Measurements from ENCODE around the gene NKX2-2. TPM values are rescaled to one million over a fixed set of nuclear protein-coding genes. Genes with fewer than 3 reads are reported as not detected.
A peak's percentile ranks its signal among the peaks of the same experiment; 100 is the strongest.

The NKX2-2 gene
- not detected for total RNA-seq

- DNase-seq (ENCODE audit: low spot score) = no peak
- peak within 1 kb of the TSS; percentile 9 to 39 for H3K4me3 ChIP-seq
- peaks cover 0 to 71% of the 10 kb centered on the region in 2 donors for H3K4me1 ChIP-seq
- H3K27me3 ChIP-seq = peaks cover 56 to 73% of the 10 kb centered on the region in 2 donors
- H3K27ac ChIP-seq = no peak within 1 kb of the TSS
- H3K9me3 ChIP-seq = no peaks in the 10 kb centered on the region
- no peaks in the 10 kb centered on the region for H3K36me3 ChIP-seq
- no peak for TF ChIP-seq CTCF (IDR thresholded peaks at IDR 0.05)
Measured at GRCh38 chr20:21513881-21514540, at the start of gene NKX2-2. TSS of gene NKX2-2 (minus strand) at chr20:21514064. CDS start at chr20:21513669, 395 bp downstream.

- H3K27me3 ChIP-seq = no peaks in the 10 kb centered on the region
- no peak overlapping the region for H3K4me3 ChIP-seq
- TF ChIP-seq CTCF (IDR thresholded peaks at IDR 0.05) = no peak
- DNase-seq (ENCODE audit: low spot score) = no peak
- H3K27ac ChIP-seq = no peak overlapping the region
- H3K9me3 ChIP-seq = peaks cover 0 to 6% of the 10 kb centered on the region in 2 donors
- no peaks in the 10 kb centered on the region for H3K36me3 ChIP-seq
- no peaks in the 10 kb centered on the region for H3K4me1 ChIP-seq
Measured at GRCh38 chr20:21562656-21563055, 48.8 kb upstream of the NKX2-2 start.

GRCh38 chr20:21559305-21559704, 45.4 kb upstream of the NKX2-2 start:
- no peaks in the 10 kb centered on the region for H3K27me3 ChIP-seq
- H3K4me3 ChIP-seq = no peak overlapping the region

GRCh38 chr20:21557241-21558020, 43.6 kb upstream of the NKX2-2 start:
- Histone ChIP-seq H3K4me1 (no peaks in the 10 kb centered on the region), H3K4me3 (no peak overlapping the region), H3K27ac (no peak overlapping the region), H3K36me3 (no peaks in the 10 kb centered on the region), H3K9me3 (no peaks in the 10 kb centered on the region), H3K27me3 (no peaks in the 10 kb centered on the region)
- TF ChIP-seq CTCF (IDR thresholded peaks at IDR 0.05) = no peak
- no peak for DNase-seq (ENCODE audit: low spot score)

More at GRCh38 chr20:21559305-21559704, 45.4 kb upstream of the NKX2-2 start:
- H3K36me3 ChIP-seq = no peaks in the 10 kb centered on the region
- no peak for DNase-seq (ENCODE audit: low spot score)
- no peaks in the 10 kb centered on the region for H3K4me1 ChIP-seq
- TF ChIP-seq CTCF (IDR thresholded peaks at IDR 0.05) = no peak
- no peak overlapping the region for H3K27ac ChIP-seq
- peaks cover 0 to 6% of the 10 kb centered on the region in 2 donors for H3K9me3 ChIP-seq

- no peak for DNase-seq (ENCODE audit: low spot score)
- Histone ChIP-seq H3K4me1 (no peaks in the 10 kb centered on the region), H3K27me3 (no peaks in the 10 kb centered on the region)
Measured at GRCh38 chr20:21556398-21556797, 42.5 kb upstream of the NKX2-2 start.

More at GRCh38 chr20:21556398-21556797, 42.5 kb upstream of the NKX2-2 start:
- H3K4me3 ChIP-seq = no peak overlapping the region
- H3K36me3 ChIP-seq = no peaks in the 10 kb centered on the region
- no peaks in the 10 kb centered on the region for H3K9me3 ChIP-seq
- H3K27ac ChIP-seq = no peak overlapping the region
- TF ChIP-seq CTCF (IDR thresholded peaks at IDR 0.05) = no peak
